Peyer's patch (tissue), 4 donors: ENCODE data around the gene BOC.

Experiments
- CTCF ChIP-seq, 6 experiments: fragments of 450-650 bp in 4 of 6; fragments of 200-600 bp in 2 of 6; sonication (generic) in 1 of 6; IDR thresholded peaks; one replicate each; pipeline ENCODE4 v1.5.1; 2017 to 2019; ENCODE audit warnings: antibody characterized with exemption in 6 of 6, mild to moderate bottlenecking in 3 of 6, moderate library complexity in 1 of 6
- POLR2A ChIP-seq, 2 donors: fragments of 450-650 bp; IDR thresholded peaks; one replicate each; pipeline ENCODE4 v1.5.1; 2017; ENCODE audit warnings: antibody characterized with exemption in 2 of 2, mild to moderate bottlenecking in 2 of 2, moderate library complexity in 2 of 2

- TF ChIP-seq CTCF (IDR thresholded peaks at IDR 0.05) (no peak), POLR2A (IDR thresholded peaks at IDR 0.05) (no peak)
These were observed 73.9 kb downstream of the BOC start for GRCh38 chr3:113285226-113285625.
